Measurements from ENCODE around the gene DDX56.
A peak's percentile ranks its signal among the peaks of the same experiment; 100 is the strongest.

Gene DDX56

DNA sequence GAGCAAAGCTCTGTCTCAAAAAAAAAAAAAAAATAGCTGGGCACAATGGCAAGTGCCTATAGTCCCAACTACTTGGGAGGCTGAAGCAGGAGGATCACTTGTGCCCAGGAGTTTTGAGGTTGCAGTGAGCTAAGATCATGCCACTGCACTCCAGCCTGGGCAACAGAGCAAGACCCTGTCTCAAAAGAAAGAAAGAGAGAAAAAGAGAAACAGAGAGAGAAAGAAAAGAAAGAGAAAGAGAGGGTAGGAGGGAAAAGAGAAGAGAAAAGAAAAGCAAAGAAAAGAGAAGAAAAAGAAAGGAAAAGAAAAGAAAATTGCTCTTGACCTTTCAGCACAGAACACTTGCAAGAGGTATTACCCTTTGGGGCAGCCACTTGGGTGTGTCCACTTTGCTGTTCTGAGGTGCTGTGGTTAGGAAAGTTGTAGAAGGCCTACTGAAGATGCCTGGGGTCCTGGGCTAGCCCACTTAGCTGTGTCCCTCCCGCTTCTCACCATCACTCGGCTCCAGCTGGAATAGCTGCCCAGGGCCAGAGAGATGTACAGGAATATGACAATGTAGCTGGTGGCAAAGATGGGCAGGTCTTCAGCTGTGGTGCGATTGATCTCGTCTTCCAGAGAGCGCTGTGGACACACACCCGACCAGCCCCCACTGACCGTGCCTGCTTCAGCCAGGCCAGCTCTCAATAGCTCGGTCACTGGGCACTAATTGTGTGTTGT, 38.2 kb downstream of the DDX56 start:
- no peak for DNase-seq (ENCODE audit: low spot score)

DNA sequence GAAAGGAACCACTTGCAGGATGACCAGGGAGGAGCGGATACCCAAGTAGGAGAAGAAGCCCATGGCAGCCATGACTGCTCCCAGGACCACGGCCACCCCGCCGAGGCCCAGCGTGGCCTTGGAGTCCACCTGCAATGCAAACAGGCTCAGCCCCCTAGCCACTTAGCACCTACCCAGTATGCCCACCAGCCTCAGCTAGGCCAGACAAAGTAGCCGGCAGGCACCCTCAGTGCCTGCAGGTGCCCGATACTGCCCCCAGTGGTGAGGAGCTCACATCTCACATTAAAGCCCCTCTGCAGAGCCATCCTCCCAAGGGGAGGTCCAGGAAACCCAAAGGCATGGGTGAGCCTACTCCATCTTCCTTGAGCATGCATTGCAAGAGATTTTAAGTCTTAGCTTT, 39.2 kb downstream of the DDX56 start:
- peak; percentile 87 for DNase-seq (ENCODE audit: low spot score)

DNA sequence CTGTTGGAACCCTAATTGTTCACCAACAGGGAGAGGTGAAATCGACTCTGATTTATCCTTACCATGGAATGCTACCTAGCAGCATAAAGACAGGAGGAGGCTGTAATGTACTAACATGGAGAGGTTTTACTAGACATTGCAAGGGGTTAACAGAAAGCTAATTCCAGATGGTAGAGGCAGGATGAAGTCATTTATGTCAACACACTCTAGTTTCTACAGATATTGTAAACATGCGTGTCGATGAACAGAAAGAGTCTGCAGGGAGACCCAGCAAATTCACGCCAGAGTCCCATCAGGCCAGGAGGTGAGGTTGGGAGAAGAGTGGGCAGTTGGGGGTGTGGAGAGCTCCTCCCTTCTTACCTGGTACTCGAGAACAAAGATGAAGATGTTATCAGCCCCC, 39.6 kb downstream of the DDX56 start:
- no peak for DNase-seq (ENCODE audit: low spot score)

DNA sequence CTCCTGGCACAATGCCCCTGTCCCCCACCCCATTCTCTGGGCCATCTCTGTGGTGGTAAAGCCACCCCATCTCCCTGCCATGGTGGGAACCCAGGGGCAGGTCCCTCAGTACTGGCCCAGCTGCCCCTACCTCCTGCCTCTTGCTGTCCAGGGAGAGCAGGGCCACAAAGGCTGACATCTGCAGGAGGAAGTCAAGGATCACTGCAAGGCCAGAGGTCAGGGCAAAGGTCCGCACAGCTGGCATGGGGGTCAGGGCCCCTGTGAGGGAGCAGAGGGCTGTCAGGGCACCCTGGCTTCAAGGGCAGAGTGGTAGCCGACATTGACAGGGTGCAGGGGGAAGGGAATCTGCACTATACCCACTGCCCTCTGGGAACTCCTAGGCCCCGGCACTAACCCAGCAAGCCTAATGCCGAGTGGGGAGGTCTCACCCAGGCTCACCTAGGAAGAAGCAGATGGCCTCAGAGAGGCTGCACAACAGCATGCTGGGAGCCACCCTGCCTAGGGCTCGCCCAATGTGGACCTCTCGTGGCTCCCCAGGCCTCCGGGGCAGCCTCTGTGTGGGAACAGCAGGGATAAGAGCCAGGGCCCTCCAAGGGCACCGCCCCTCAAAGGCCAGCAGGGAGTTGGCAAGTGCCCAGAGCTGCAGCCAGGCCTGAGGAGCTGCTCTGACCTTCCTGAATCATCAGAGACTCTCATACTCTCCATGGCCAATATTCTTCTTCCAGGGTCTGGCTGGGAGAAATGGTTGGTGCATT, 40.2 kb downstream of the DDX56 start:
- no peak for DNase-seq (ENCODE audit: low spot score)

DNA sequence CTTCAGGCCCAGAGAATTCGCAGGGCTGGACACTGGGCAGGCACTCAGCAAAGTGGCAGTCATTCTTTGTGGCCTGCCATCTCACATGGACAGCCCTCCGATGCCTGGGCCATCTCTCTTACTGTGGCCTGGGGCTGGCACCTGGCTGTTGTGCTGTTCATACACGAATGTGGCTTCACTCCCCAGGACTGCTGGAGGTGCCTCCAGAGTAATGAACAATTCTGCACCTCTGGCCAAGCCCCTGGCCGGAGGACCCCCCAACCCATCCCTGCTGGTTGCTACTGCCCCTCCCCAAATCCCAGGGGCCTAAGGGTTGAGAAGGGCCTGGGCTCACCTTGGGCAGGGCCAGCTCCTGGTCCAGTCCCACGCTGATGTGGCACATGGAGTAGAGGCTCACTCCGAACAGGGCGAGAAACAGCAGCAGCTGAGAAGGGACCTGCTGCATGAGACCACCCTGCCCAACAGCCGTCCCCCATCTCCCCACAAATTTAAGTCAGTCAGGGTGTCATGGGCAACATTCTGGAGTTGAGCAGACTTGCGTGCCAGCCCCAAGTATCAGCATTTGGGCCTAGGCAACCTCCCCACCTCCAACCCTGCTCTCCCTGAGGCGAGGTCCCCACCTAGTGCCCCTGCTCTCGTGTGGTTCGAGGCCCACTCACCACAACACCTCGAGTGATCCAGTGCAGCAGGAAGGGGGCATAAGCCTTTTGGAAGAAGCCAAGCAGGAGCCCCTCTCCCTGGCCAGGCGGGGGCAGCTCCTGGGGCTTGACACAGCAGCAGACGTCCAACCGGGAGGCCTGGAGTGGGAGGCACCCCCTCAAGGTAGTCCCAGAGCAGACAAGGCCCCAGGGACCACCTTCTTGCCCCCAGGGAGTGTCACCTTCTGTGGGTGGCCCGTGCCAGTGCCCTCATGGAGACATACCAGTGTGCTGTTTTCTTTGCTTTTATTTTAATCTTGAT, 42.0 kb downstream of the DDX56 start:
- DNase-seq (ENCODE audit: low spot score), result no peak

DNA sequence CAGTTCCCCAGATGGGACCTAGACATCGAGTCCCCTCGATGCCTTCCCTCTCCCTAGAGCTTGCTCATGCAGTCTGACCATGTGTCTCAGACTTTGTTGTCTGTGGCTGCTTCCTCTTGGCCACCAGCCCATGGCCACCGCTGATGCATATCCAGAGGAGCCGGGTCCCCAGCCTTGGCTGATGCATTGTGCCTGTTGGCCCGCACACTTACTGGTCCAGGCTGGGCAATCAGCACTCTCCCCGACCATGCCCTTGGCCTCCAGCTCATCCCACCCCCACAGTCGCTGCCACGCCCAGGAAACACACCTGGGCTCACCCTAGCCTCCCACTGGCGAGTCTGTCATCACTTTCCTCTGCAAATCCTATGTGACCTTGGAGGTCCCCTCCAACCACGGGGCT, 42.7 kb downstream of the DDX56 start:
- no peak for DNase-seq (ENCODE audit: low spot score)

DNA sequence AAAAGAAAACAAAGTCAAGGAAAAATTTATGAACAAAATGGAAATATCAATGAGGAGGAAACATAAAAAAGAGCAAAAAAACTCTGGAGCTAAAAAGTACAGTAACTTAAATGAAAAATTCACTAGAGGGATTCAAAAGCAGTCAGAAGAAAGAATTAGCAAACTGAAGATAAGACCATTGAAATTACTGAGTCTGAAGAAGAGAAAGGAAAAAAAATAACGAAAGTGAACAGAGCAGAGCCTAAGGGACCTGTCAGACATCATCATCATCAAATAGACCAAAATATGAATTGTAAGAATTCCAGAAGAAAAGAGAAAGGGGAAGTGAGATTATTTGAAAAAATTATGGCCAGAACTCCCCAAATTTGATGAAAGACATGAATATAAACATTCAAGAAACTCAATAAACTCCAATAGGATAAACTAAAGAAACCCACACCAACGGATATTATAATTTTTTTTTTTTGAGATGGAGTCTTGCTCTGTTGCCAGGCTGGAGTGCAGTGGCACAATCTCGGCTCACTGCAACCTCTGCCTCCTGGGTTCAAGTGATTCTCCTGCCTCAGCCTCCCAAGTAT, 48.8 kb downstream of the DDX56 start:
- DNase-seq (ENCODE audit: low spot score), result no peak

DNA sequence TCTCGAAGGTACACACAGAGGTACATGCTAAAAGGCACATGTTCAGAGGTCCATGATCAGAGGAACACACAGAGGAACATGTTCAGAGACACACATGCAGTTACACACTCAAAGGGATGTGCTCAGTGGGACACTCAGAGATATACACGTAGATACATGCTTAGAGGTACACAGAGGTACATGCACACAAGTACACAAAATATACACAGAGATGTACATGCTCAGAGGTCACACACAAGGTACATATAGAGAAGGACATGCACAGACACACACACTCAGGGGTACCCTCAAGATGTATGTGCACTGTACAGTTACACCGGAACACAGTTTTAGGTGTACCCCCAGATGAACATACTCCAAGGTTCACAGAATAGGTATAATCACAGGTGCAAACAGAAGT, 51.4 kb downstream of the DDX56 start:
- DNase-seq (ENCODE audit: low spot score), result no peak

DNA sequence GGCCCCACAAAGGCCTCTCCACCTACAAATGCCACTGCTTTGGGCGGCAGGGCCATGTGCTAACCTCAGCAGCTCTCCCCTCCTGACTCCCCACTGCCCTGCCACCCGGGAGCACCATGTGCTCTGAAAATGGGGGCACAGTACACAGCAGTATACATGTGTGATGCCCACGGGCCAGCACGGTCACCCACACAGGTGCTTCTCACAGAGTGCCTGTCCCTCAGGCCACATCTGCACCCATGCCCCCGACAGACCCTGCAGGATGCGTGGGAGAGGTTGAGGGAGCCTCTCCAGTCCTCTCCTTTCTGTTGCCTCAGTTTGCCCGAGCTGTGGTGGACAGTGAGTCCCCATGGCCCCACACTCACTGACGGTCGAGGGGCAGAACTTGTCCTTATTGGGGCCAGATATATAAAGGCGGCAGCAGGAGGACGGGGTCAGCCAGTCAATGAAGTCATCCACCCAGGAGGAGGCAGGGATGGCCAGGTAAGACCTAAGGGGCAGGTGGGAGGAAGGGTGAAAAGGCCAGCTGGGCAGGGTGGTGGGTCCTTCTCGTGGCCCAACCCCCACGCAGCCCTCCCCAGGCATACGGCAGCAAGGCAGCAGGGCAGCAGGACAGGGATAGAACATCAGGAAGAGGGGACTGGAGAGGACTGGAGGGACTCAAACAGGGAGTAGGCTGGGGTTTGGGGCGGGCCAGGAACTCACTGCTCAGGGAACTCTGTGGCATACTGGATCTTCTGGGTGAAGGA, 52.2 kb downstream of the DDX56 start:
- no peak for DNase-seq (ENCODE audit: low spot score)

DNA sequence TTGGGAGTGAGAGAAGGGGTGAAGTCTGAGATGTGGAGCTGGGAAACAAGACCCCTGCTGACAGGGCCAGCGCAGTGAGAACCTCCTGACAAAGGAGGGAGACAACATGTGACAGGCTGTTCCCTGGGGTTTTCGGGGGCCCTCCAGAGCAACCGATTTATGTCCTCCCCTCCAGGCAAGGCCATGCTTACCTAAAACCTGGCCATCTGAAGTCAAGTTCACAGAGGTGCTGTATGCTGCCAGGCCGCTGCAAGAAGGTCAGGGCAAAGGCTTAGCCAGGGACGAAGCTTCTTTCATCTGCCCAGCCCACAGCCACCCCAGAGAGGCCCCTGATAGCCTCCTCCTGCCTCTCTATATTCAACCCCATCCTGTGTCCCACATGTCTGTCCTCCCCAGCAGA, 53.1 kb downstream of the DDX56 start:
- no peak for DNase-seq (ENCODE audit: low spot score)

DNA sequence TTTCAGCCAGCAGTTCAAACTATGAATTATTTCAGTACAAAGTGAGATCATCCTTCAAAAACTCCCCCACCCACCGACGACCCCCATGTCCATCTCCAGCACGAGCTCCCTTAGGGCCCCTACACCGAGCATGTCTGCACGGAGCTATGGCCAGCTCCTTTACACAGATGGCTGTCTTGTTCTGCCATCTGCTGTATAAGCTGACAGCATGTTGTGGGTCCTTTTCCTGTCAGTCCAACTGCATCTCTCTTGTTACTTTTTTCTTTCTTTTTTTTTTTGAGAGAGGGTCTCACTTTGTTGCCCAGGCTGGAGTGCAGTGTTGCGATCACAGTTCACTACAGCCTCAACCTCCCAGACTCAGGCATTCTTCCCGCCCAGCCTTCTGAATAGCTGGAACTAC, 54.2 kb downstream of the DDX56 start:
- no peak for DNase-seq (ENCODE audit: low spot score)

DNA sequence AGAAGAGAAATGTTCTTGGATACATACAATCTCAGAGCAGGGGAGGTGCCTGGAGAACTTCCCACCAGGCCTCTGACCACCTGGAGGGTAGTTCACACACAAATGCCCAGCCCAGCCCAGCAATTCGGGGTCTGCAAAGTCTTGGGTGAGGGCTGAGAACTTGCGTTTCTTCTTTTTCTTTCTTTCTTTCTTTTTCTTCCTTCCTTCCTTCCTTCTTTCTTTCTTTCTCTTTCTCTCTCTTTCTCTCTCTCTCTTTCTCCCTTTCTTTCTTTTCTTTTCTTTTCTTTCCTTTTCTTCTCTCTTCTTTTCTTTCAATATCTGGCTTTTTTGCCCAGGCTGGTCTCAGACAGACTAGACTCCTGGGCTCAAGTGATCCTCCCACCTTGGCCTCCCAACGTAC, 54.9 kb downstream of the DDX56 start:
- no peak for DNase-seq (ENCODE audit: low spot score)

DNA sequence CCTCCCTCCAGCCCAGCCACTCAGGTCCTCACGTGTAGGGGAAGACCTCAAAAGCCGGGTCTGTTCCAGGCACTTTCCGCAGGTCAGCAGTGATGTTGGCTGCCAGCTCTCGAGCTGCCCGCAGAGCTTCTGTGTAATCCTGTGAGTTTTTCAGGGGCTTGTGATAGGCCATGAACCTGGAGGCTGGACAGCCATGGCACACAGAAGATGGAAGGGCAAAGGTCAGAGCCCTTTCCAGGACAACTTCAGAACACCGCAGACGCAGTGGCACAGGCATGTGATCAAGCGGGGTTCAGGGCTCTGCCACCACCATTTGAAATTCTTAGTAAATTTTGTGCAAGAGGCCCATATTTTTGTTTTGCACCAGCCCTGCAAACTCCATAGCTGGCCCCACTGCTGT, 56.5 kb downstream of the DDX56 start:
- no peak for DNase-seq (ENCODE audit: low spot score)
